CD4-positive, alpha-beta T cell treated with Interleukin-2 at 100 ng/mL for 4 hours (primary cell): ENCODE results near the gene KLK6.

Source experiments
- DNase-seq: peaks from one replicate; pipeline ENCODE4 v3.0.0-alpha.2; 2020; ENCODE audit warnings: low spot score

KLK6 gene

DNA sequence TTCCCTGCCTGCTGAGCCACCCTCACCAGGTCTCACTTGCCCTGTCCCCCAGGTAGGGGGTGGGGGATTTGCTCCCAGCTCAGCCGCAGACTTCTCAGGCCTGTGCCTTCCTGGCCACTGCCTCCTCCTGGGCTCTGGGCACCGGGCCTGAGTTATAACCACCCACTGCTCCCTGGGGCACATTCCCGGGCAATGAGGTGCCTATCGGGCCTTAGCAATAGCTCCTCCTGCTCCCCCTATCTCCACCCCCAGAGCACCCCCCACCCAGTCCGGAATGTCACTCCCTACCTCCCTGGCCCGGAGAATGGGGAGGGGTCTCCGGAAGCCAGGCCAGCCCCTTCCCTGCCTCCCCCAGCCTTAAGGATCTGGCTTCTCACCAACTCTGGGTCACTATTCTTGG, 16.5 kb downstream of the KLK6 start, which contains the start of gene KLK5:
TSS of gene KLK5 (minus strand) at position 129 of the 400 bp plus-strand sequence. CDS start 381 bp downstream, outside the sequence.
- no peak for DNase-seq

DNA sequence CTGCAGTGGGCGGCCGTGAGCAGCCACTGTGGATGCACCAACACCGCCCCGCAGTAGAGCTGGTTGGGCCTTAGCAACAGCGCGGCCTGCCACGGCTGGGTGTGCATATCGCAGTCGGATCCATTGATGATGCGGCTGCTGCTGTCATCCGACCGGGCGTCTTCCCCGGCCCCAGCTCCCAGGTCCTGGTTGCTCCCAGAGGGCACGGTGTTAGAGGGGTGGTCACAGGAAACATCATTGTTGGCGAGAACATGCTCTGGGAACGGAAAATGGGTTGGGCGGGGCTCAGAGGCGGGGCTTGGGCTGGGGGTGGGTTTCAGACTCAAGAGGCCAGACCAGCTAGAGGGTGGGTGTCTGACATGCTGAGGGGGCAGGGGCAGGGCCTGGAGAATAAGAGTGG, 19.5 kb downstream of the KLK6 start:
- no peak for DNase-seq

DNA sequence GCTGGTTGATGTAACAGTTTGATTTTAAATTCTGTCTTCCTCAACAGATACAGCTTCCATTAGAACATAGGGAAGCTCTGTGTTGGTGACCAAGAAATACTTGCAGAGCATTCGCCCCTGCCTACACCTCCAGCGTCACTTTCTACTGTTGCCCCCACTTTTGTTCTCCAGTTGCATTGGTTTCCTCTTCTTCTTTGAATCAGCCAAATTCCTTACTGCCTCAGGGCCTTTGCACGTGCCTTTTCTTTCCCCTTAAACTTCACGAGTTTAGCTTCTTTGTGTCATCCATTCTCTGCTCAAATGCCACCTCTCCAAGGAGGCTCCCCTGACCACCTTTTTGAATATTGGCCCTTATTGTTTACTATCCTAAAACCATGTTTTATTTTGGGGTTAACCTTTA, 22.3 kb downstream of the KLK6 start:
- DNase-seq = no peak

DNA sequence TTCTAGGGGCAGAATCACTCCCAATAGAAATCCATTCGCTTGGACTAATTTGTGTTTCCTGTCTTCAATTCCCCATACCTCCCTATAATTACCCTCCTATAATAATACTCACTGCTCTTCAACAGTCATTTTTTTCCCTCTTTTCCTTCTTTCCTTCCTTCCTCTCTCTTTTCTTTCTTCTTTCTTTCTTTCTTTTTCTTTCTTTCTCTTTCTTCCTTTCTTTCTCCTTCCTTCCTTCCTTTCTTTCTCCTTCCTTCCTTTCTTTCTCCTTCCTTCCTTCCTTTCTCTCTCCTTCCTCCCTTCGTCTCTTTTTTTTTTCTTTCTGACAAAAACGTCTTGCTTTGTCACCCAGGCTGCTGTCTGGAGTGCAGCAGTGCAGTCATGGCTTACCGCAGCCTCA, 24.6 kb downstream of the KLK6 start:
- DNase-seq = no peak

DNA sequence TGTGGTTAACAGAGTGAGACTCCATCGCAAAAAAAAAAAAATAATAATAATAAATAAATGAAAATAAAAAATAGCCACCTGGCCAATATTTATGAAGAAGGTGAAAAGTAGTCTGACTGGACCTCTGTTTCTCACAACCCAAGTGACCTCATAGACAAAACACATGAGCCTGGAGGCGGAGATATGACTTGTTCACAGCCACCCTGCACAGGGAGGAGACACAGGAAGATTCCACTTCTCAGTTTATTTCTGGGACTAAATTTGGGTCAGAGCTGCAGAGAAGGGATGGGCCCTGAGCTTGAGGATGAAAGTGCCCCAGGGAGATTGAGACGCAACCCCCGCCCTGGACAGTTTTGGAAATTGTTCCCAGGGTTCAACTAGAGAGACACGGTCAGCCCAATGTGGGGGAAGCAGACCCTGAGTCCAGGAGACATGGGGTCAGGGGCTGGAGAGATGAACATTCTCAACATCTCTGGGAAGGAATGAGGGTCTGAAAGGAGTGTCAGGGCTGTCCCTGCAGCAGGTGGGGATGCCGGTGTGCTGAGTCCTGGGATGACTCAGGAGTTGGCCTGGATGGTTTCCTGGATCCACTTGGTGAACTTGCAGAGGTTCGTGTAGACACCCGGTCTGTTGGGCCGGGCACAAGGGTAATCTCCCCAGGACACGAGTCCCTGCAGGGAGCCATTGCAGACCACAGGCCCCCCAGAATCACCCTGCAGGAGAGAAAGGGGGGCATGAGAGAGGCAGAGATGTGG, 26.1 kb downstream of the KLK6 start:
- DNase-seq = no peak

DNA sequence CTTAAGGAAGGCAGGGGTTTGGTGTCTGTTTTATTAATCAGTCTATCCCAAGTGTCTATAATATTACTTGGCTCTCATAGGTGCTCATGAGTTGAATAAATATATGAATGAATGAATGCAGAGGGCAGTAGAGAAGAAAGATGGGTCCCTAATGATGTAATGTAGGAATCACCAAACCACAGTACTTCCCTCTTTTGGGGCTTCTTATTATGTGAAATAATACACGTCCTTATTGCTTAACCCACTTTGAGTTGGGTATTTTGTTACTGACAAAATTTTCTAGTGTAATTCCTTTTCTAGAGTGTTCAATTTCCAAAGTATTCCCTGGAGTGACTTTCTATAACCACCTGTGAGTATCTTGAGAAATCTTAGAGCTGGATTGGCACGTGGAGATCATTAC, 29.8 kb downstream of the KLK6 start:
- no peak for DNase-seq

DNA sequence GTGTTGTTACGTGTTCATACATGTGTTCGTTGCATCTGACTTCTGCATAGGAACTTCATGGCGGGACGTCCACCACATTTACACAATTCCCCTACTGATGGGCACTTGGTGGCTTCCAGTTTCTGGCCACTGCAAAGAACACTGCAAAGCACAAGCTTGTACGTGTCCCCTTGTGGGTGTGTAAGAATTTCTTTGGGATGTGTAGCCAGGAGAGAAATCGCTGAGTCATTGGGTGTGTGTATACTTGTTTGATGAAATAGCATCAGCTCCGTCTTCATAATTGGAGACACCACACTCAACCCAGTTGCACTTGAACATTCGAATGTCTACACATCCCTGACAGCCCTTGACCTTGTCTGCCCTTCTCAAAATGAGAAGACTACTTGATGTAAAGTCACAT, 35.8 kb downstream of the KLK6 start:
- no peak for DNase-seq

DNA sequence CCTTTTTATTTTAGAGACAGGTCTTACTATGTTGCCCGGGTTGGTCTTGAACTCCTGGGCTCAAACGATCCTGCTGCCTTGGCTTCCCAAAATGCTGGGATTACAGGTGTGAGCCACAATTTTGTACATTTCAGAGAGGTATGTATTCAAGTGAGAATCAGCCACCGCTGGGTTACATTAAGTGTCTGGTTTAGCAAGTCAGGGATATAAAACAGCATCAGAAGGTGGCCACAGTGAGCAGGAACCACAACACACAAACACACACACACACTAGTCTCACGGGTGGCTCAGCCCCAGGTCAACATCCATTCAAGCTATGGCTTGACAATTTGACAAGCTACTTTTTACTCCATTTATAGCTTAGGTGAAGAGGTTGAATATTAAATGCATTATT, 36.7 kb downstream of the KLK6 start:
- DNase-seq = no peak

DNA sequence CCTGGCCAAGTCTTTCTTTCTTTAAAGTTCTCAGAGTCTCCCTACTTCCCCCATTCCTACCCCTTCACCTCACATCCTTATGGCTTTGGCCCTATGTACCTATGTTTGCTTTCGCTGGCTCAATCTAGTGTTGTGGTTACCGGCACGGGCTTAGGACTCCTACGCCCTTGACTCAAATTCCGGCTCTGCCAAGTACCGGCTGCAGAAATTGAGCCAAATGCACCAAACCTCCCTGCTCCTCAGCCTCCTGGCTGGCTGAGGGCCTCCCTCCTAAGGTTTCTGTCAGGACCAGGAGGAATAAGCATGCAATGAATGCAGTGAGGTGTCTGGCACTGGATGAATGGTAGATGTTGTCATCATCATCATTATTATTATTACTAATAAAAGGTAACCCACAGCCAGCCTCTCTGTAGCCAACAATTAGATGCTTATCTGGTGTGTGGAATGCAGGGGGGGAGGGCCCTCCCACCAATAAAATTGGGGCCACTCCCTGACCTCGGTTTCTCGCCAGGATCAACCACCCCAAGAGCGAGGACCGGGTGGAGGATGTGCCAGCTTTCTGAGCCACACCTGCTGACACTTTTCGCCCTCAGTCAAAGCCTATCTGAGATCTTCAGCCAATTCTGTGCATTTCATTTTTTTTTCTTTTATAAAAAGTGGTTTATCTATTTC, 37.2 kb downstream of the KLK6 start:
- no peak for DNase-seq

DNA sequence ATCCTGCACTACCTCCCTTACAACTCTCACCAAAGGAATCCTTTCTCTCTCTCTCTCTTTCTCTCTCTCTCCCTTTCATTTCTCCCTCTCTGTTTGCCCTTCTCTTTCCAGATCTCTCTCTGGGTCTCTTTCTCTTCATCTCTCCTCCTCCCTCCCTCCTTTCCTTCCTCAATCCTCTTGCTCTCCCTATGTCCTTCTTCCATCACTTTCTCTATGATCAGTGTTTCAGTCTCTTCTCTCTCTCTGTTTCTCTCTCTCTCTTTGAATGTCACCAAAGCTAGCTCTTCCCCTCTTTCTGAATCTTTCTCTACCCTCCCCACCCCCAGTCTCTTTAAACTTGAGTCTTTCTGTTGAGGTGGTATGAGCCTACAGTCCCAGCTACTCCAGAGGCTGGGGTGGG, 38.4 kb downstream of the KLK6 start:
- DNase-seq = no peak

DNA sequence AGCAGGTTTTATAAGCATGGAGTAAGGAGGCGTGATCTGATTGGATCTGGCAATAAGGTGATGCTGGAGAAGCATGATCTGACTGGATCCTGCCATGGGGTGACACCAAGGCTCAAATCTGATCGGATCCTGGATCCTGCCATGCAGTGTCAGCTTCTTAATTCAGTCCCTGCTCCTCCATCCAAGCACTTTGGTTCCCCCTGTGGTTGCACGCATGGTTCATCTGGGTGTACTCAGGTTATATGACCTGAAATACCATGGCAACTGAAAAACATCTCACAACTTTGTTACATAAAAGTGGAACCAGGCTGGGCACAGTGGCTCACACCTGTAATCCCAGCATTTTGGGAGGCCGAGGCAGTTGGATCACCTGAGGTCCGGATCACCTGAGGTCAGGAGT, 40.6 kb downstream of the KLK6 start:
- no peak for DNase-seq

DNA sequence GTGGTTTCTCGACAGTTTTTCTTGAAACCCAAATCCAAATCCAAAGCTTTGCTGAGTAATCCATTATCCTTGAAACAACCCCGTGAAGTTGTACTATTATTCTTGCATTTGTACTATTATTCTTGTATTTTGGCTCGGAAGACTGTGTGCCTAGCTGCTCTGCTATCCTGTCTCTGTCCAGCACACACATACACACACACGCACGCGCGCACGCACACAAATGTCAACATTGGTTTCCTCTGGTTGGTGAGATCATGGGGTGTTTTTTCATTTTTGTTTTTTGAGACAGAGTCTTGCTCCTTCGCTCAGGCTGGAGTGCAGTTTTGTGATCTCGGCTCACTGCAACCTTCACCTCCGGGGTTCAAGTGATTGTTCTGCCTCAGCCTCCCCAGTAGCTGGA, 43.2 kb downstream of the KLK6 start:
- no peak for DNase-seq

DNA sequence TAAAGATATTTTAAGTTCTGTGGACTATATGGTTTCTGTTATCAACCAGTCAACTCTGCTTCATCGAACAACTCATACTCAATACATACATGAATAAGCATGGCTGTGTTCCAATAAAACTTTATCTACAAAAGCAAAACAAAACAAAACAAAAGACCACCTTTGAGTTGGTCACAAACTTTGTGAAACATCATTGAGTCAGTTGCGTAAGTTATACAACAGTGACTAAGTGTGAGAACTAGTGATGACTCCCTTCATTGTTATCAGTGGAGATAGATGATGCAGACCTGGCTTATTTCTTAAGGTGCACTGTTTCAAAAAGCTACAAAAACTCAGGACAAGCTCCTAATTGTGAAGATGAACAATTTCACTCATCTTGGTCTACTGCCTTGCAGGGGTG, 43.7 kb downstream of the KLK6 start:
- no peak for DNase-seq

DNA sequence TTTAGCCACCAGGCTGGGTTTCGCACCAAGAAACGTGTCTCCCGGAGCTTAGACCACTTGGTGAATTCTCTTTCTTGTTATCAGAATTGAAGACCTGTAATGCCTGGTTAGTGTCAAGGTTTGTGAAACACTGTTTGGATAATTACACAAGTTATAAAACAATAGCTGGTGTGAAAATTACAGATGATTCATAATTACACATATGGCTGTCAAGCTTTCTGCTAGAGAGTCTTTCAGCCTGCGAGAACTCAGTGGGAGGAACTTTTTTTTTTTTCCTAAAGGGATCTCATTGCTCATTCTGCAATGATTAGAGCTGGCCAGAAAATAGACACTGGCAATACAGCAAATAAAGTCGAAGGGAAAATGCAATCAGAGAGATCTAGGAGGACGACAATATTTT, 44.8 kb downstream of the KLK6 start:
- DNase-seq = no peak

DNA sequence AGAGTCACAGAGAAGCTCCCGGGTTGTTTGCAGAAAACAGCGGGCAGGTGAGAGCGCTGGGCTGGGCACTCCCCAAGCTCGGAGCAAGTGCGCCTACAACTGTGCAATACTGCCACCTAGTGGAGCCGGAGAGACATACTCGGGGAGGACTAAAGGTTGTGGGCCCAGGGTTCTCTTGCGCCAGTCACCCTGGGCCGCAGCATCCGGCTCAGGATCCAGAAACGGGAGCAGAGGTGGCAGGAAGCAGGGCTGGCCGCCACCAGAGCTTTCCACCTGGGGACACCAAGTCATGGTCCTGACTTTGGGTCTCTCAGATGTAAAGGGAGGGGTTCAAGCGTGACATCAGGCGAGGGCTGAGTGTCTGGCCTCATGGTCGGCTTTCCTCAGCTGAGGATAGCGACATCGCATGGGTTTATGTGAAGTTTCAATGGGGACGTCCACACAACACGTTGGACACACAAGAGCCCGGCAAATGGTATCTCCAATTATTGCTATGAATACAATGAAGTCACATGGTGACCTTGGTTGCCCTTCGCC, 47.0 kb downstream of the KLK6 start:
- peak; percentile 74 for DNase-seq

DNA sequence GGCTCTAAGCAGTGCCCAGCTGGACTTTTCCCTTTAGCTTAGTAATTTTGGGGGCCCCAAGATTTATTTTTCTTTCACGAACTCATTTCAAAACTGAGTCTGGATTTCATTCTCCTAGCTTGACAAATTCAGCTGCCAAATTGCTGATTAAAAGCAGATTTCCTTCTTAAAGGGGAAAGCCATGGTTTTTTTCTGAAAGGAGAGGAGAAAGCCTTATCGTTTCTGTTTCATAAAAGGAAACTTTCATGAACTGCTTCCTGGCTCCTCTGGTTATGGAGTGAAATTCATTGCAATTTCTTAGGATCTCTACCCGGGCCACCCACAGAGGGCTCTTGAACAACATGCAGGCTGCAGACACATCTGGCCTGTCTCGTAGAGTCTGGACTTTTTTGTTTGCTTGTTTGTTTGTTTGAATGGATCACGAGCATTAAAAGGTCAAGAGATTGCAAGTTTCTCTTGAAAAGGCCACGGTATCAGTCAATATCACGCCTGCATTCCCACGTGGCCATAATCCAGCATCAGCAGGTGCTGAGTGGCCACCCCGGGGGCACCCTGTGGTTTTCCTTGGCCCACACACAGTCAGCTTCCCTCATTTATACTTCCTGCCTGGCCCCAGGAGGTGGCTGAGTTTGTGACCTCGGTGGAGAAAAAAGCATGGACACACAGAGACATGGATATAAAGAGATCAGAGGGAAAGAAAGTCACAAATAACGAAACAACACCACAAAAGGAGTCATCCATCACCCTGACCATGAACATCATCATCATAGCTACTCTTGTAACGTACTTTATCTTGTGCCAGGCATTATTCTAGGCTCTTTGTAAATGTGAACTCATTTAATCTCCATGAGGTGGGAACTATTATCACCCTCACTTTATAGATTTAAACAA, 47.7 kb downstream of the KLK6 start:
- DNase-seq = no peak

DNA sequence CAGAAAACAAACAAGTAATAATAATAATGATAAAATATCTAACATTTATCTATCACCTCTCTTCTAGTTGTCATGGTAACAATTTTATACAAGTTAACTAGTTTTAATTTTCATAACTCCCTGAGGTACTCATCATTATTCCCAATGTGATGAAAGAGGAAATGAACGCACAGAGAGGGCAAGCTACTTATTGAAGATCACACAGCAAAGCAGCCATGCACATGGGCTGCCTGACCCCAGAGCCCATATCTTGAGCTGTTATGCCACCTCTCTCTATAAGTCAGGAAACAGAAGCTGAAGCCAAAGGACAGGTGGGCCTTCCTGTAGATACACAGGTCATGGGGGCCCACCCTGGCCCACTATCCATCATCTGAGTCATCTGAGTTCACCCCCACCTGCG, 53.3 kb downstream of the KLK6 start:
- no peak for DNase-seq

DNA sequence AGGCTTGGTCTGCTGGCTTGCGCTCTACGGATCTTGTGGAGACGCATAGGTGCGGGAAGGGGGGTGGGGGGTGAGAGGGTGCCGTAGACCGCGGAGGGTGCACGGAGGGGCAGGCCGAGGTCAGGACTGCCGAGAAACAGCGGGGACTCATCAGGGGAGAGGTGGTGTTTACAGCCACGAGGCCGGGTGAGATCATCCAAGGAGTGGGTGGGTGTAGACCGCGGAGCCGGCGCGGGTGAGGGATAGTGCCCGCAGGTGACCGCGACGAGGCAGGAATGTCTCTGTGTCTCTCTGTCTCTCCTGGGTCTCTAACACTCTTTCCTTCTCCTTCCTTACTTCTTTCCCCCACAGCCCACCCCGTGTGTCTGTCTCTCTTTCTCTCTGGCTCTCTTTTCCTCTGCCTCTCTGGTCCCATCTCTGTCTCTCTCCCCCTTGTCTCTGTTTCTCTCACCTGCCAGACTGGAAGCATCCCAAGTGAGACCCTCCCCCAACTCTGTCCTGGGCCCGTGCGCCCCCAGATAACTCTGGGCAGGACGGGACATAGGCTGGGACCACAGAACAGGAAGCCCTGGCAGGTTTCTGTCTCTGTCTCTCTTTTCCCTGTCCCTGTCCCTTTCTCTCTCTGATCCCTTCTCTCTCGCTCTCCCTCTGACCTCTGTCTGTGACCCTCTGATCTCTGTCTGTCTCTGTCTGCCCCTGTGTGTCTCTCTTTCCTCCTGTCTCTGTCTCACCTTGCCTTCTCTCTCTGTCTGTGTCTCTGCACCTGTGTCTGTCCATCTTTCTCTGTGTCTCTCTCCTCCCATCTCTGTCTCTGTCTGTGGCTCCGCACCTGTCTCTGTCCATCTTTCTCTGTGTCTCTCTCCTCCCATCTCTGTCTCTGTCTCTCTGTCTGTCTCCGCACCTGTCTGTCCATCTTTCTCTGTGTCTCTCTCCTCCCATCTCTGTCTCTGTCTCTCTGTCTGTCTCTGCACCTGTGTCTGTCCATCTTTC, 56.4 kb downstream of the KLK6 start:
- DNase-seq = no peak

DNA sequence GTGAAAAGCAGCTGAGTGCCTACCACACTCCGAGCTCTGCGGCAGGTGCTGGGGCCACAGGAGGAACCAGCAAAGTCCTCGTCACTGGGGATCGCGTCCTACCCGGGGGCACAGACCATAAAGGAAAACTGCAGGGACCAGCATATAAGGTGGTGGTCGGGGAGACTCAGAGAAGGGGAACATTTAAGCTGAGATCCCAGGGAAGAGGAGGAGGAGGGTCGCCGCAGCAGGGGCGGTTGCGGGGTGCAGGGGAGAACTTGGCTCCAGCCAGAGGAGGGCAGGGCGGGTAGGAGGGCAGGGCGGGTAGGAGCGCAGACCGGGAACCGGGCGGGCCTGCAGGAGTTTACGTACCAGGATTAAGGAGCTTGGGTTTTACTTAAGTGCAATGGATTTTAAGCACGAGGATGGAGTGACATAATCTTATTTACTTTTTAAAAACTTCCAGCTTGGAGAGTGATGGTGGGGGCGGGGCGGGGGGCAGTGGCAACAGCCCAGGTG, 57.2 kb downstream of the KLK6 start:
- DNase-seq = no peak

DNA sequence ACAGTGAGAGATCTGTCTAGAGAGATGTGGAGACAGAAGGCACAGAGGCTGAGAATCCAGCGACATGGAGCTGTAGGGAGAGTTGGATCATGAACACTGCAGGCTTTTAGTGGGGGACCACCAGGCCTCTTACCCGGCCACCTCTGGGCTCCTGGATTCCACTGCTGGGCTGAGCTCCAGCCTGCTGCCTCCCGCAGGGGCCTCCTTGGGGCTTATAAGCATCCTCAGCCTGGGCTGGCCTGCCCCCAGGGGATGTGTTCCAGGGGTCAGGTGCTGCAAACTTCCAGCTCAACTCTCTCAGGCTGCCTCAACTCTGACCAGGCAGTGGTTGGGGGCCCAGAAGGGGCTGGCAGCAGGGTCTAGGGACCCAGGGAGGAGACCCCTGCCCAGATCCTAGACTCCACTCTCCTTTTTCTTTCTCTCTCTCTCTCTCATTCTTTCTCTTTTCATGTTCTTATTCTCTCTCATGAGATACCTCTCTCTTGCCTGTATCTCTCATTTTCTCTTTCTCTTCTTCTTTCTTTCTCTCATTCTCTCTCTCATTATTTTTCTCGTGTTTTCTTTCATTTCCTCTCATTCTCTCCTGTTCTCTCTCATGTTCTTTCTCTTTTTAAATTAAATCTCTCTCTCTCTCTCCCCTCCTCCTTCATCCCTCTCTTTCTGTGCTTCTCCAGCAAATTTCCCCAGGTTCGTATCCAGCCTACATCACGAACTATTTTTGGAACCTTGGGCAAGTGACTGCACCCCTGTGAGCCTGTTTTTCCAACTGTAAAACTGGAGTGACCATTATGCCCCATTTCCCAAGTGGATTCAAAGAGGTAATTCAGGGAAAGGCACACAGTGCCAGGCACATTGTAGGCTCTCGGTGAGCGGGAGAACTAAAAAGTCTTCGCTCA, 57.9 kb downstream of the KLK6 start, which contains the start of gene KLK4:
TSS of gene KLK4 (minus strand) at position 190 of the 896 bp plus-strand sequence. CDS start 657 bp downstream, outside the sequence.
- DNase-seq = no peak
